Measurements from ENCODE around the gene CD164. TPM values are rescaled to one million over a fixed set of nuclear protein-coding genes. Genes with fewer than 3 reads are reported as not detected.

The CD164 gene
- total and polyA plus RNA-seq, 9 donors, result 129 to 215 (median 173) TPM

DNA sequence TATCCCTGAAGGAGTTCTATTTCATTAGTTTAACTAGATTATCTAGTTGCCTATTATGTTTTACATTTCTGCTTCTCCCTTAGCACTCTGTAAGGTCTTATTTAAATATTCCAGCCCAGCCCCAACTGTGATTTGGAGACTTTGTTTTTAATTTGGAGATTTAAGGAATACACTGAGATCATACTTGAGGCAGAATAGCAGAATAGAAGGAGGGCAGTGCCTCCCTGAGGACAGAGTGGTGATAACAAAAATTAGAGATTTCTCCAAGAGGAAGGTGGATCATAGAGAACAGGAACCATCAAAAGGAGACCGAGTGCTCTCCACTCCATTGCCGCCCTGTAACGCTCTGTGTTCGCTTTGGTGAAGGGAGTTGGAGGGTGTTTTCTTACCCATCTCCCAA is 14.8 kb upstream of the CD164 start:
- DNase-seq, result no peak
- WGBS, 3 donors, result 59 to 86% (median 77%) methylated on average over 4 of the region's 4 CpGs
- TF ChIP-seq EP300 (IDR thresholded peaks at IDR 0.05), result no peak
- TF ChIP-seq POLR2A (IDR thresholded peaks at IDR 0.05), result no peak
- TF ChIP-seq, protein P1, sequence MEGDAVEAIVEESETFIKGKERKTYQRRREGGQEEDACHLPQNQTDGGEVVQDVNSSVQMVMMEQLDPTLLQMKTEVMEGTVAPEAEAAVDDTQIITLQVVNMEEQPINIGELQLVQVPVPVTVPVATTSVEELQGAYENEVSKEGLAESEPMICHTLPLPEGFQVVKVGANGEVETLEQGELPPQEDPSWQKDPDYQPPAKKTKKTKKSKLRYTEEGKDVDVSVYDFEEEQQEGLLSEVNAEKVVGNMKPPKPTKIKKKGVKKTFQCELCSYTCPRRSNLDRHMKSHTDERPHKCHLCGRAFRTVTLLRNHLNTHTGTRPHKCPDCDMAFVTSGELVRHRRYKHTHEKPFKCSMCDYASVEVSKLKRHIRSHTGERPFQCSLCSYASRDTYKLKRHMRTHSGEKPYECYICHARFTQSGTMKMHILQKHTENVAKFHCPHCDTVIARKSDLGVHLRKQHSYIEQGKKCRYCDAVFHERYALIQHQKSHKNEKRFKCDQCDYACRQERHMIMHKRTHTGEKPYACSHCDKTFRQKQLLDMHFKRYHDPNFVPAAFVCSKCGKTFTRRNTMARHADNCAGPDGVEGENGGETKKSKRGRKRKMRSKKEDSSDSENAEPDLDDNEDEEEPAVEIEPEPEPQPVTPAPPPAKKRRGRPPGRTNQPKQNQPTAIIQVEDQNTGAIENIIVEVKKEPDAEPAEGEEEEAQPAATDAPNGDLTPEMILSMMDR (IDR thresholded peaks at IDR 0.05), result no peak
- H3K27ac ChIP-seq, result no peak overlapping the region
- H3K9me3 ChIP-seq, result no peaks in the 10 kb centered on the region
- no peaks in the 10 kb centered on the region for H3K4me1 ChIP-seq (ENCODE audit: insufficient read depth)
- no peaks in the 10 kb centered on the region for H3K36me3 ChIP-seq
- intact Hi-C loops (cut with DNase I), result loop anchor here in 1 of 4 donors (2.0 kb wide), 1 partner anchor 208 kb away; no protein-coding TSS in a partner anchor
- no peak overlapping the region for H3K4me3 ChIP-seq
- H3K27me3 ChIP-seq, result no peaks in the 10 kb centered on the region

DNA sequence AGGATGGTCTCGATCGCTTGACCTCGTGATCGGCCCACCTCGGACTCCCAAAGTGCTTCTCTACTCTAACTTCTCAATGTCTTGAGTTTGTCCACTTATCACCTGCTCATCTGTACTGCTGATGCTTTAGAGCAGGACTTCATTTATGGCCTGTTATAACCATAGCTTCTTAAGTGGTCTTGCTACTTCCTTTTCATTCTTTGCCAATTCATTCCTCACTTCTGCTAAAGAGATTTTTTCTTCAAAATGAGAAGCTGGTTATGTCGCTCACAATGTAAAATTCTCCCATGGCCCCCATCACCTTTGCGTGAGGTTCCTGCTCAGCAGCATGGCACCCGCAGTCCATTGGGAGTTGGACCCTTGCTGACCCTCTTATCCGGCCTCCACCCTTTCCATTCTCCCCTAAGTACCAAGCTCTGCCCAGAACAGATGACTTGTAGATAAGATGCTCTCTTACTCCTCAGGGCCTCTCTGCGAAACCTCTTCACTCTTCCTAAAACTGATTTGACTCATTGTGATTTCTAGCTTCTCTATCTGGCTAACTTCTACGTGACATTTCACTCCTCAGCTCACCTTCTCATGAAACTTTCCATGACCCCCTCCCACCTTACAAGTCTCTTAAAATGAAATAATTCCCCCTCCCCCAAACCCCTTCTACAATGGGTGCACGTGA is 13.9 kb upstream of the CD164 start:
- WGBS, 3 donors, result 93 to 95% (median 94%) methylated on average over 12 of the region's 12 CpGs
- intact Hi-C loops (cut with DNase I), result loop anchor here in 1 of 4 donors (2.0 kb wide), 1 partner anchor 207 kb away; no protein-coding TSS in a partner anchor
- Histone ChIP-seq H3K4me3 (no peak overlapping the region), H3K36me3 (no peaks in the 10 kb centered on the region), H3K27me3 (no peaks in the 10 kb centered on the region), H3K27ac (no peak overlapping the region), H3K9me3 (no peaks in the 10 kb centered on the region), H3K4me1 (ENCODE audit: insufficient read depth) (no peaks in the 10 kb centered on the region)
- TF ChIP-seq POLR2A (IDR thresholded peaks at IDR 0.05) (no peak), EP300 (IDR thresholded peaks at IDR 0.05) (no peak)
- TF ChIP-seq, protein P1 (IDR thresholded peaks at IDR 0.05), result no peak
- DNase-seq, result no peak

DNA sequence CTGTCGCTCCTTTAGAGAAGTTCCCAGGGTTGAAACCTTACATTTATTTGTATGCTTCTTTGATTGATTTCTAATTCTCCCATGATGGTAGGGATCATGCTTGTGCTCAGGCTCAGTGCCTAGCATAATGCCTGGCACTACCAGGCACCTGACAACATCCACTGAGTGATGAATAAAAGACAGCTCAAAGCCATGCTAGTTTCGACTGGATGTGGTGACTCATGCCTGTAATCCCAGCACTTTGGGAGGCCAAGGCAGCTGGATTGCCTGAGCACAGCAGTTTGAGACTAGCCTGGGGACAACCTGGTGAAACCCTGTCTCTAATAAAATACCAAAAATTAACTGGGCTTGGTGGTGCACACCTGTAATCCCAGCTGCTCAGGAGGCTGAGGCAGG is 11.6 kb upstream of the CD164 start:
- Histone ChIP-seq H3K4me3 (no peak overlapping the region), H3K9me3 (no peaks in the 10 kb centered on the region), H3K27me3 (no peaks in the 10 kb centered on the region), H3K27ac (no peak overlapping the region), H3K36me3 (no peaks in the 10 kb centered on the region), H3K4me1 (ENCODE audit: insufficient read depth) (no peaks in the 10 kb centered on the region)
- DNase-seq, result no peak
- TF ChIP-seq, protein P1 (IDR thresholded peaks at IDR 0.05), result no peak
- TF ChIP-seq POLR2A (IDR thresholded peaks at IDR 0.05) (no peak), EP300 (IDR thresholded peaks at IDR 0.05) (no peak)
- 80 to 85% (median 82%) methylated on average over 2 of the region's 2 CpGs for WGBS, 3 donors
- intact Hi-C loops (cut with DNase I), result no loop called here

DNA sequence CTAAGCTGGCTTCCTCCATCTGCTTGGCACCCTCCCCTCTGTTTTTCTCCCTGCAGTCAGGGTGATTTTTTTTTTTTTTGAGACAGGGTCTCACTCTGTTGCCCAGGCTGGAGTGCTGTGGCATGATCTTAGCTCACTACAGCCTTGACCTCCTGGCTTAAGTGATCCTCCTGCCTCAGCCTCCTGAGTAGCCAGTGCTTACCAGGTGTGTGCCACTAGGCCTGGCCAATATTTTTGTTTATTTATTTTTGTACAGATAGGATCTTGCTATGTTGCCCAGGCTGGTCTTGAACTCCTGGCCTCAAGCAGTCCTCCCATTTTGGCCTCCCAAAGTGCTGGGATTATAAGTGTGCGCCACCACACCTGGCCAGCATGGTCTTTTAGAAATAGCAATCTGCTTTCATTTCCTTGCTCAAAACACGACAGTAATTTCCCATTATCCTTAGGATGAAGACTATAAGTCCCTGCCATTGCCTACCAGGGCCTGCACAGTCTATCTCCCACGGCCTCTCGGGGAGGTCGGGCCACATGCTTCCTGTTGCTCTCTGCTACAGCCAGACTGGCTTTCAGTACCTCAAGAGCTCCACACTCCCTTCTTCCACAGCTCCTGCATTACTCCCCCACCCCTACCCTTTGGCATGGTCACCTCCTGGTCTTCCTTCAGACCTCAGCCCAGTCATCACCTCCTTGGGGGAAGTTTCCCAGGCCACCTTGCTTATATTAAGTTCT is 11.1 kb upstream of the CD164 start:
- TF ChIP-seq POLR2A (IDR thresholded peaks at IDR 0.05) (no peak), EP300 (IDR thresholded peaks at IDR 0.05) (no peak)
- TF ChIP-seq, protein P1 (IDR thresholded peaks at IDR 0.05), result no peak
- intact Hi-C loops (cut with DNase I), result no loop called here
- no peak for DNase-seq
- no peaks in the 10 kb centered on the region for H3K9me3 ChIP-seq
- H3K36me3 ChIP-seq, result no peaks in the 10 kb centered on the region
- H3K27me3 ChIP-seq, result no peaks in the 10 kb centered on the region
- H3K27ac ChIP-seq, result no peak overlapping the region
- no peak overlapping the region for H3K4me3 ChIP-seq
- H3K4me1 ChIP-seq (ENCODE audit: insufficient read depth), result no peaks in the 10 kb centered on the region
- WGBS, 3 donors, result 87 to 93% (median 91%) methylated on average over 5 of the region's 5 CpGs
